DOHH2 (cell line): ENCODE measurements around the gene OLFM3.

Source experiments
- H3F3A ChIP-seq: fragments of 200-600 bp; sonication (generic), shearing (Covaris generic); 2 replicates; pipeline ENCODE4 v1.6.0; 2016; ENCODE audit warnings: antibody characterized with exemption, mild to moderate bottlenecking; ENCODE audit not compliant: control insufficient read depth, insufficient read depth
- H3K27ac ChIP-seq: fragments of 200-600 bp; sonication (generic); 2 replicates; pipeline ENCODE4 v1.5.1; 2014; ENCODE audit warnings: low read depth, mild to moderate bottlenecking, low read length, moderate library complexity
- H3K27me3 ChIP-seq: fragments of 200-600 bp; sonication (generic); 2 replicates; pipeline ENCODE4 v1.6.1; 2014; ENCODE audit warnings: mild to moderate bottlenecking, low read length, mixed read lengths; ENCODE audit not compliant: control insufficient read depth
- H3K36me3 ChIP-seq: fragments of 200-600 bp; sonication (generic); 2 replicates; pipeline ENCODE4 v1.6.1; 2014; ENCODE audit warnings: mild to moderate bottlenecking, low read length, moderate library complexity, mixed read lengths; ENCODE audit not compliant: control insufficient read depth
- H3K4me1 ChIP-seq: fragments of 200-600 bp; sonication (generic); 2 replicates; pipeline ENCODE4 v1.6.1; 2014; ENCODE audit warnings: mild to moderate bottlenecking, low read length, mixed read lengths; ENCODE audit not compliant: control insufficient read depth
- H3K4me2 ChIP-seq: fragments of 200-600 bp; sonication (generic); 2 replicates; pipeline ENCODE4 v1.6.0; 2014; ENCODE audit warnings: mild to moderate bottlenecking, low read length, moderate library complexity
- H3K4me3 ChIP-seq: fragments of 200-600 bp; sonication (generic); 2 replicates; pipeline ENCODE4 v1.5.1; 2014; ENCODE audit warnings: mild to moderate bottlenecking, low read length, mixed read lengths
- H3K79me2 ChIP-seq: fragments of 200-600 bp; sonication (generic); 2 replicates; pipeline ENCODE4 v1.6.1; 2014; ENCODE audit warnings: mild to moderate bottlenecking, low read length, mixed read lengths; ENCODE audit not compliant: control insufficient read depth
- H3K9me2 ChIP-seq: fragments of 200-600 bp; sonication (generic); replicated peaks from 2 replicates; pipeline ENCODE4 v1.6.1; 2014; ENCODE audit warnings: mild to moderate bottlenecking, low read length, mixed read lengths; ENCODE audit not compliant: control insufficient read depth
- H3K9me3 ChIP-seq: fragments of 200-600 bp; sonication (generic); 2 replicates; pipeline ENCODE4 v1.6.1; 2014; ENCODE audit warnings: antibody characterized with exemption, low read length, mixed read lengths; ENCODE audit not compliant: control insufficient read depth, insufficient read depth
- H4K20me1 ChIP-seq: fragments of 200-600 bp; sonication (generic); 2 replicates; pipeline ENCODE4 v1.6.0; 2014; ENCODE audit warnings: low read depth, mild to moderate bottlenecking, antibody characterized with exemption, low read length, moderate library complexity; ENCODE audit not compliant: control insufficient read depth, insufficient read depth
- CTCF ChIP-seq: fragments of 200-600 bp; sonication (generic); IDR thresholded peaks from one replicate; pipeline ENCODE4 v1.5.1; 2014; ENCODE audit warnings: antibody characterized with exemption, mild to moderate bottlenecking, low read depth, low read length; ENCODE audit not compliant: poor library complexity, severe bottlenecking
- EZH2phosphoT487 ChIP-seq: fragments of 200-600 bp; sonication (generic); IDR thresholded peaks from 2 replicates; pipeline ENCODE4 v1.6.1; 2017; ENCODE audit warnings: borderline replicate concordance, mild to moderate bottlenecking, antibody characterized with exemption, low read length, moderate library complexity, mixed read lengths

Gene OLFM3

GRCh38 chr1:101974599-101975274 lies 22.0 kb downstream of the OLFM3 start:
- Histone ChIP-seq H3K27me3 (no peaks in the 10 kb centered on the region), H3K79me2 (no peaks in the 10 kb centered on the region), H3K9me2 (no peaks in the 10 kb centered on the region), H3K9me3 (no peaks in the 10 kb centered on the region), H3K4me3 (no peak overlapping the region), H3K4me1 (no peaks in the 10 kb centered on the region), H4K20me1 (no peaks in the 10 kb centered on the region), H3K27ac (no peak overlapping the region), H3F3A (no peaks in the 10 kb centered on the region), H3K4me2 (no peak overlapping the region), H3K36me3 (no peaks in the 10 kb centered on the region)
- TF ChIP-seq EZH2phosphoT487 (no peak), CTCF (no peak)

- no peak overlapping the region for H3K4me2 ChIP-seq
- no peaks in the 10 kb centered on the region for H3K9me3 ChIP-seq
- H3K4me1 ChIP-seq, result no peaks in the 10 kb centered on the region
- H3K27ac ChIP-seq, result no peak overlapping the region
- no peak overlapping the region for H3K4me3 ChIP-seq
- no peaks in the 10 kb centered on the region for H4K20me1 ChIP-seq
- TF ChIP-seq EZH2phosphoT487 (no peak), CTCF (peak; percentile 40)
- H3K36me3 ChIP-seq, result no peaks in the 10 kb centered on the region
- no peaks in the 10 kb centered on the region for H3F3A ChIP-seq
- no peaks in the 10 kb centered on the region for H3K9me2 ChIP-seq
- no peaks in the 10 kb centered on the region for H3K27me3 ChIP-seq
- H3K79me2 ChIP-seq, result no peaks in the 10 kb centered on the region
Measured at GRCh38 chr1:101971304-101971703, 25.4 kb downstream of the OLFM3 start.

- no peak for TF ChIP-seq CTCF
- no peak for TF ChIP-seq EZH2phosphoT487
- H3K4me3 ChIP-seq, result no peak overlapping the region
Measured at GRCh38 chr1:101967871-101968270, 28.9 kb downstream of the OLFM3 start.

More at GRCh38 chr1:101967871-101968270, 28.9 kb downstream of the OLFM3 start:
- H3K79me2 ChIP-seq, result no peaks in the 10 kb centered on the region
- H3F3A ChIP-seq, result no peaks in the 10 kb centered on the region
- no peaks in the 10 kb centered on the region for H3K9me3 ChIP-seq
- H3K27me3 ChIP-seq, result no peaks in the 10 kb centered on the region
- H3K9me2 ChIP-seq, result no peaks in the 10 kb centered on the region
- H3K27ac ChIP-seq, result no peak overlapping the region
- no peak overlapping the region for H3K4me2 ChIP-seq
- no peaks in the 10 kb centered on the region for H4K20me1 ChIP-seq
- no peaks in the 10 kb centered on the region for H3K4me1 ChIP-seq
- no peaks in the 10 kb centered on the region for H3K36me3 ChIP-seq
